Measurements from ENCODE around the gene SPEM2.

Gene SPEM2

DNA sequence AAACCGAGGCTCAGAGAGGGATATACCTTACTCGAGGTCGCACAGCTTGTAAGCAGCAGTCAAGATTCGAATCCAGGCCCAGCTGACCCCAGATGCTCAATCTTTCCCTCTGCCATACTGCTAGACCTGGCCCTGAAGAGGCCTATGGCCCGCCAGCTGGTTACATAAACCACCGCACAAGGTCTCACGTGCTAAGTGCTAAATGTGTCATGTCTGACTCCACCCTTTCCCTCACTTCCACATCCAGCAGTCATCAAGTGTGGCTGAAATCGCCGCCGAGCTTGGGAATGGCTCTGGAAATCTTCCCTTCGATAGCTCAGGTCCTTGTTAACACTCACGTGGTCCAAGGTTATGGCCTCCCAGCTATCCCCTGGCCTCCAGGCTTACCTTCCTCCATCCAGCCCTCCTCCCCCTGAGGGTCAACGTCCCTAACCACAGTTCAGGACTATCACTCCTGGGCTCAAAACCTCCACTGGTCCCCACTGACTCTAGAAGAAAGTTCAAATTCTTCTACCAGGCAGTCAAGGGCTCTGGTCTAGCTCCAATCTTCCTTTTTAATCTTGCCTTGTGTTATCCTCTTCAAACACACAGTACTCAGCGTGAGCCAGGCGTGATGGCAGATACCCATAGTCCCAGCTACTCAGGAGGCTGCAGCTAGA, 50.5 kb downstream of the SPEM2 start:
- DNase-seq: no peak

- DNase-seq: no peak
Measured at GRCh38 chr17:7476494-7476893, 51.1 kb downstream of the SPEM2 start.

GRCh38 chr17:7476951-7477350, 51.5 kb downstream of the SPEM2 start:
- DNase-seq: no peak
